Measurements from ENCODE around the gene TMEM123.

The TMEM123 gene

GRCh38 chr11:102472127-102472526 is 19.6 kb upstream of the TMEM123 start:
- no peak for TF ChIP-seq CTCF (IDR thresholded peaks at IDR 0.05; ENCODE audit: low read length, missing control alignments)
- DNase-seq (ENCODE audit: low read depth): no peak
- no peak overlapping the region for H3K4me3 ChIP-seq (replicated peaks; ENCODE audit: low read depth, low read length)

GRCh38 chr11:102471474-102471873 is 18.9 kb upstream of the TMEM123 start:
- DNase-seq (ENCODE audit: low read depth): no peak
- no peak overlapping the region for H3K4me3 ChIP-seq (replicated peaks; ENCODE audit: low read depth, low read length)

GRCh38 chr11:102470251-102470650 is 17.7 kb upstream of the TMEM123 start:
- TF ChIP-seq CTCF (IDR thresholded peaks at IDR 0.05; ENCODE audit: low read length, missing control alignments): no peak
- H3K4me3 ChIP-seq (replicated peaks; ENCODE audit: low read depth, low read length): no peak overlapping the region
- no peak for DNase-seq (ENCODE audit: low read depth)

More at GRCh38 chr11:102471474-102471873, 18.9 kb upstream of the TMEM123 start:
- TF ChIP-seq CTCF (IDR thresholded peaks at IDR 0.05; ENCODE audit: low read length, missing control alignments): no peak

- no peak overlapping the region for H3K4me3 ChIP-seq (replicated peaks; ENCODE audit: low read depth, low read length)
- no peak for TF ChIP-seq CTCF (IDR thresholded peaks at IDR 0.05; ENCODE audit: low read length, missing control alignments)
- DNase-seq (ENCODE audit: low read depth): peak; percentile 59
Measured at GRCh38 chr11:102469196-102469821, 16.7 kb upstream of the TMEM123 start.

- DNase-seq (ENCODE audit: low read depth): no peak
- TF ChIP-seq CTCF (IDR thresholded peaks at IDR 0.05; ENCODE audit: low read length, missing control alignments): no peak
Measured at GRCh38 chr11:102468616-102469195, 16.1 kb upstream of the TMEM123 start.

GRCh38 chr11:102467853-102468580 is 15.5 kb upstream of the TMEM123 start:
- H3K4me3 ChIP-seq (replicated peaks; ENCODE audit: low read depth, low read length): no peak overlapping the region
- no peak for DNase-seq (ENCODE audit: low read depth)
- no peak for TF ChIP-seq CTCF (IDR thresholded peaks at IDR 0.05; ENCODE audit: low read length, missing control alignments)

More at GRCh38 chr11:102468616-102469195, 16.1 kb upstream of the TMEM123 start:
- H3K4me3 ChIP-seq (replicated peaks; ENCODE audit: low read depth, low read length): no peak overlapping the region

Measured in fibroblast of pulmonary artery (primary cell).